HG03558 (cell line): ENCODE measurements around the gene ST6GALNAC3.

Source experiments
- ATAC-seq: cut with Tn5 transposase; IDR thresholded peaks from one replicate; pipeline ENCODE4 v1.9.1; 2021; ENCODE audit warnings: moderate number of reproducible peaks; ENCODE audit not compliant: unreplicated experiment; ENCODE audit errors: extremely low read depth

The ST6GALNAC3 gene

DNA sequence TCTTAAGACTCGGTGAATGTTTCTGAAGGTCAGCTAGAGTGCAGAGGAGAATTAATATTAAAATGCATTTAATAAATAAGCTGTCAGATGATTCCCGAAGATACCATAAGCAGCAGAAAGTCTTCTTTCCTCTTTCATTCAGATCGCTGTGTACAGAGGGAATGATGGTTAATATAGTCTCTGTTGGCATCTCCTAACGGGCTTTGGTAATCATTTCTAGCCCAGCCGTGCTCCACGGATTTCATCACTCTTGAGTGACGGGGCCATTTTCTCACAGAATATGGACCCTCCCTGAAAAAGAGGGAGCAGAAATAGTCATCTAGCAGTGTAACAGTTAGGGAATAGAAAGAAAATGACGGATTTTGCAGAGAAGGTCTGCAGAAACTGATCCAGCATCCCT is 103.1 kb downstream of the ST6GALNAC3 start:
- no peak for ATAC-seq

DNA sequence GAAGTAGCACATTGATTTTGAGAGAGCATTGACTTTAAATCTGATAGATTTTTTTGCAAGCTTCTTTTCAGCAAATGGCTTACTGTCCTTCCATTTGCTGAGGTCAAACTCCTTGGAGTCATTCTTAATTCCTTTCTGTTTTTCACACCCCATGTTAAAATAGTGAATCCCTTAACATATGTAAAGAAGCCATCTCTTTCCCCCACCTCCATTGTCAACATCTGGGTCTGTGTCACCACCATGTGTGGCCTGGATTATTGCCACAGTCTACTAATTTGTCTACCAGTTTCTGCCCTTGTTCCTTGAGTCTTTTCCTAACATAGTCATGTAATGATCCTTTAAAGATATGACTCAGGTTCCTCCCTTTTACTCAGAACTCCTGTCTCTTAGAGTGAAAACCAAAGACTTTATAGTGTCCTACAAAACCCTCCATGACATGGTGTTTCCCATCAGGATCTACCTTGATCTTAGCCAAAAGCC is 104.7 kb downstream of the ST6GALNAC3 start:
- ATAC-seq = no peak

DNA sequence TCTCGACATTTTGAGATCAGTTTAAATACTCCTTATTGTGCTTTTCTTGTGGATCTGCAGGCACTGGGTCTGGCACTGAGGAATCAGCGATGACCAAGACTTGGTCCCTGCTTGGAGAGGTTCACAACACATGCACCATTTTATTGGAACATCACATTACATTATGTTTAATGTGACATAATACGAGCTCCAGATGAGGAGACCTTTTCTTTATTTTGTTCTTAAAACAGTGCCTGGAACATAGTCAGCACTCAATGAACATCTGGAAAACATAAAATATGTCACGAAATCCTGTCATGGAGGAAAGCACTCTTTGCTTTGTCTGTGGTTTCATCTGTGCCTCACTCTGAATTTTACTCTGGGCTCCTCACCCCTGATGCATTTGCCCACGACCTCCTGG is 110.7 kb downstream of the ST6GALNAC3 start:
- no peak for ATAC-seq

DNA sequence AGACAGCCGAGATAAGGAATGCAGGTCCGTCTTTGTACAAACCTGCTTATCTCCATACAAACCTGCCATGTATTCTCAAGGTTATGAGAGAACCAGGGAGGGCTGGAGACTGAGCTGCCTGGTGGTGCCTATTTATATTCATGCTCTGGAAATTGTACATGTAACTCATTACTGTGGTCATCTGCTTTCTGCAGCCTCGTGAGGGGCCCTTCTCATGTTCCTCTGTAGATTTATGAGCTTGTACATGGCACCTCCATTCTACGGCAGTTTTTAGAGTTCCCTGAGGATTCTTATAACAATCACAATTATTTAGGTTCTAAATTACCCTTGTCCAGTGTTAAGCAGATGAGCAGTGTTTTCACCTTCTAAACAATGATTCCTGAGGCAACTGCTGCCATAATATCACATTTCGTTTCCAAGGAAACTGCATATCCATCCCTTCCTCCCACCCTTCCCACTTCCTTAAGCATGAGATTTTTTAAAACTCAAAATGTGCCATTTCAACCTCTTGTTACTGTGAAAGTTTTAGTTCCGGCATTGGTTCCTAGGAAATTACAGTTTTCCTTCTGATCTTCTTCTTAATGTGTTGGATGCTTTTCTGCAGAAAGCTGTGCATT is 112.1 kb downstream of the ST6GALNAC3 start:
- no peak for ATAC-seq

DNA sequence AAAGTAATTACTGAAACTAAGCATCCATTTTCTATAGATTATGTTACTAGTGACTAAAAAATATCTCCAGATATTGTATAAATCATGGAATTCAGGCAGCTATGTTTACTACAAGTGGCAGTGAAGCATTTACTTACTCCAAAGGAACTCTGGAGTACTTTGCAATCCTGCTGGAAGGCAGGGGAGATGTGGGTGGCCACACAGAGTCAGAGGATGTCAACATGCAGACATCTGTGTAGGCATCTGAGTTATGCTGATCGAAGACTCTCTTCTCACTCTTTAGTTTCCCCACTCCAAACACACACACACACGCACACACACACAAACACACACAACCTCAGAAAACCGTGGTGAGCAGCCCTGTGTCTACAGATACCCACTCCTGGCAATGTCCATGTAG is 112.9 kb downstream of the ST6GALNAC3 start:
- no peak for ATAC-seq

DNA sequence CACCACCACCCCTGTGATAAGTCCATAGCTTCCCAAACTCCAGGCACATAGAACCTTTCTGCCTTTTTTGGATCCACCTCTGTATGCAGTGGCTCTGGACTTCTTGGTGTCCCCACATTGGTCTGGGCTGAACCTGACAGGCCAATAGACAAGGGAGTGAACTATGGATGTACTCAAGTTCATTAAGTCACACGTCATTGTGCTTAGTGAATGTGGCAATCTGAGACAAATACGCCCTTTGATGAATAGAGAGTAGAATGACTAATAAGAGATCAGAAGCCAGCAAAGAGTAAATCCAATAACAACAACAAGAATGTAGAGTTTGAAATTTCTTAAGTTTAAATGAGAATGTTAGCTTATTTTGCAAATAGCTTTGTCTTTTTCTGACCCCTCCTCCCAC is 114.8 kb downstream of the ST6GALNAC3 start:
- no peak for ATAC-seq

DNA sequence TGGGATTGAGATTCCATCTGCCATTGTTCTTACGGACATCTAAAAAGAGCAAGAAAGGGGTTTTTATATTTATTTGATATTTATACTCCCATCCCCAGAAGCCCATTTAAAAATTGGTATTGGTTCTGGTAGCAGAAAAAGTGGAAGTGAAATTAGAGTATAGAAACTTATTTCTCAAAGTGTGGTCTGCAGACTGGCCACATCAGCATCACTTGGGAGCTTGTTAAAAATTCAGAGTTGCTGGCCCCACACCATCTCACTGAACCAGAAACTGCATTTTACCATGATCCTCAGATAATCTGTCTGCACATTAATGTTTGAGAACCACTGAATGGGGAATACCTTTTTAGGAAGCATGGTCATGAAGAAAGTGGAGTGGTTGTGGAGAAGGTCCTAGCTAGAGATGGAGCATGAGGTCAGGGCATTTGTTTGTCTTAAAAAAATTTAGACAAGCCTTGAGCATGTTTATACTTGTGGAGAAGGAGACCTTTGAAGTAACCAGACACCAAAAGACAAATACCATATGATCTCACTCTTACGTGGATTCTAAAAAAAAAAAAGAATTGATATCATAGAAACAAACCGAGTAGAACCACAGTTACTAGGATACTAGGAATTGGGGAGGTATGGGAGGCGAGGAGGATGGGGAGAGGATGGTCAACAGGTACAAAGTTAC is 116.3 kb downstream of the ST6GALNAC3 start:
- no peak for ATAC-seq

DNA sequence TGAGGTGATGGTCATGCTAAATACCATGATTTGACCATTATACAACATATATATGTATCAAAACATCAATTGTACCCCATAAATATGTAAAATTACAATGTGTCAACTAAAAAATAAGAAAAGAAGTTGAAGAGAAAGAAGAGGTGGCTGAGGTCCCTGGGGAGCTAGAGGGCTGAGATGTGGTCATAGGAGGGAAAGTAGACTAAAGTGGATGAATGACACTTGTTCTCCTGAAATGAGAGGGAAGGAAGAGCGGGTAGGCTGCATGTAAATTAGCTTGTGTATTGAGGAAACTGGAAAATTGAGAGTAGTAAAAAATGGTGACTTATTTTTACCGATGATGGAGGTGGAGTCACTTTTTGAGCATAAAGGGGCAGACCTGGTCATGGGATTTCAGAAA is 117.0 kb downstream of the ST6GALNAC3 start:
- peak; percentile 38 for ATAC-seq

DNA sequence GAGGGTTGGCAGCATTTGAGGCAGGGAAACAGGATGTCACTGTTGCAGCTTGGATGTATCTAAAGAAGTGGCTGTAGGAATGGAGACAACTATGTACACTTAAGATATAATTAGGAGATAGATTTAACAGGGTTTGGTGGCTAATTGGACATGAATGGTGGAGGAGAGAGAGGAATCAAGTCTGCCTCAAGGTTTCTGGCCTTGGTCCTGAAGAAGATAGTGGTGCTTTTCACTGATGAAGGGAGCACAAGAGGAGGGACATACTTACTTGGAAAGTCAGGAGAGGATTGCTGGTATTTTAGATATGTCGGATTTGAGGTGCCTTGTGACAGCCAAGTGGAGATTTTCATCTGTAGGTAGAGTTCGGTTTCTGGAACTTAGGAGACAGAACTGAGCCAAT is 123.9 kb downstream of the ST6GALNAC3 start:
- ATAC-seq = no peak

DNA sequence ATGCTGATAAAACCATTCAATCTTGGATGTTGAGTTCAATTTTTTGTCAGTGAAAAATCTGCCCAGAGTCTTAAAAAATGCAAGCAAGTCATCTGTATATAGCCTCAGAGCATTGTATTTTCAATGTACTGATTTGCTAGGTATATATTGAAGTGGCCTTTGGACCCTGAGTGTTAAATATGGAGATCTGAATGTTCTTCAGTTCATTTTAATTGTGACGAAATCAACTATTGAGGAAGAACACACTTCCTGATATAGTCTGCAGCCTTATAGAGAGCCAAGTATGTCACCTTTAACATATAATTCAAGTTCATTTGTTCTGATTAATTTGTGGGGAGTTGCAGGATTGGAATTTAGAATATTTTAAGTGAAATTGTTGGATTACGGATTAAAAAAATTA is 128.1 kb downstream of the ST6GALNAC3 start:
- no peak for ATAC-seq

DNA sequence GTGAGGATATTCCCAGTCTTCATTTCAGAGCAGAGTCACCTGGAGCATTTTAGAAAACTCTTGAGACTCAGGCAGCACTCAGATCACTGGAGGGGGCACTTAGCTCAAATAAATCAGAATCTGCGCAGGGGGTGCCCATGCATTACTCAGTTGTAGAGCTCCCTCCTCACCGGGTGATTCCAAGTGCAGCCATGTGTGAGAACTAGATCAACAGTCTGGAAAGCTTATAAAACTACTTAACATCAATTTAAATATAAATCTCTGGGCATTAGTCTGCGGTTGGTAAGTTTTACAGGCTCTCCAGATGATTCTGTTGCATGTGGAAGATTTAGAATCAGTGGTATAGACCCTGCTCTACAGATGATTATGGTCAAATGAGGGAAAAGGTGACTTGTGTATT is 128.6 kb downstream of the ST6GALNAC3 start:
- no peak for ATAC-seq

DNA sequence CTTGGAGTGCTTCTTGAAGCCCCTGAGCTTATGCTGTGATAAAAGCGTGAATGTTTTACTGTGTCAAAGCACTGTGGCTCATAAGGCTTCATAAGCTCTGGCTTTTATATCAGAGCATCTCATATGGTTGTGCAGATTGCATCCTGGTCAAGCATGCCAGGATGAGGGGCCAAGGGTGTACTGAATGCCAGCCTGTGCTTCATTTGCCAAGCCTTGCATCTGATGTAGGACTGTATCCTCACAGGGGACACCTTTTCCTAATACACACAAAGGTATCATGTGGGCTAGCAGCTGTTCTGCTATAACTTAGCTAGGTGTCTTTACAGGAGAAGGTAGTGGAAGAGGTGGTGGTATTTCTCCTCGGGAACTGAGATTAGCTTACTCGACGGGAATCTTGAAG is 134.7 kb downstream of the ST6GALNAC3 start:
- ATAC-seq = no peak

DNA sequence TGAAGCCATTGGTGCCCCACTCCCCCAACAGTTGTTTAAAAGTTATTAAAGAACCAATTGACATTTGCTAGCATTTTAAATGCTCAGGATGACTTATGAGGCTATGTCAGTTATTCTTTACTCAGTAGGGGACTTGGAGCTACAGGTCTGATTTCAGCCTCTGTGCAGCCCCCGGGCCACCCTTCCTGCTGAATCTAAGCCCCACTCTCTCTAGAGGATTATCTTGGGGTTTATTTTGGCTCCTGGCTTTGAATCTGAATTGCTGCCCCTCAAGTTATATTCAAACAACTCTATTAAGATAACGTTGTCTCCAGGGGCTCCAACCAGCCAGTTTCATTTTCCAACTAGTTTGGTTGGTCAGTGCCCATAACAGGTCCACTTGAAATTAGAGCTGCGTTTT is 135.1 kb downstream of the ST6GALNAC3 start:
- ATAC-seq = no peak

DNA sequence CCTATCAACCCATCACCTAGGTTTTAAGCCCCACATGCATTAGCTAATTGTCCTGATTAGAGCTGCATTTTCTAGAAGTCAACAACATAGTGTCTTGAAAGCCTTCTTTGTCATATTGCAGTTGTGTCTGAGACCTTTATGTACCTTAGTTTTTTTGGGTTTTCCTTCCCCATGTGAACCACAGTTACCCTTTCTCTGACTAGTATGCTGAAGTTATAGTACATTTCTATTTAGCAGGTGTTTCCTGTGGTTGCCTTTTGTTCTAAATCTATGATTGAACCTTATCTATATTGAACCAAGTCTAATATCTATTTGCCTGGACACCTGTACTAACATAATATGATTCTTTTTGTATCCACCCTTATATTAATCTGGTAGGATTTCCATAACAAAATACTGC is 135.6 kb downstream of the ST6GALNAC3 start:
- no peak for ATAC-seq

DNA sequence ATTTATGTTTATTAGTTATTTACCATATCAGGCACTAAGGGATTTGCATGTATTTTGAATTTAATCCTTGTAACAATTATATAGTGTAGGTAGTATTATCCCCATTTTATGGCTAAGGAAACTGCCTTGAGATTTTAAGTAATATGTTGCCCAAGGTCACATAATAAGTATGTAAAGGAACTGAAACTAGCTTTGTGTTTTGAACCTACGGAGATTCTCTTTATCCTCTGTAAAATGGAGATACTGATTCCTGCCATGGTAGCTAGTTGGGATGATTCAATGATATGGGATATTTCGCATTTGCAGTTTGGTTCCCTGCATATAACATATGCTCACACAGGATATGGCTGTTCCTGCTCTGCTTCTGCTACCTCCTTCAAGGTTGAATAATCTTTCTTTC is 144.3 kb downstream of the ST6GALNAC3 start:
- ATAC-seq = no peak

DNA sequence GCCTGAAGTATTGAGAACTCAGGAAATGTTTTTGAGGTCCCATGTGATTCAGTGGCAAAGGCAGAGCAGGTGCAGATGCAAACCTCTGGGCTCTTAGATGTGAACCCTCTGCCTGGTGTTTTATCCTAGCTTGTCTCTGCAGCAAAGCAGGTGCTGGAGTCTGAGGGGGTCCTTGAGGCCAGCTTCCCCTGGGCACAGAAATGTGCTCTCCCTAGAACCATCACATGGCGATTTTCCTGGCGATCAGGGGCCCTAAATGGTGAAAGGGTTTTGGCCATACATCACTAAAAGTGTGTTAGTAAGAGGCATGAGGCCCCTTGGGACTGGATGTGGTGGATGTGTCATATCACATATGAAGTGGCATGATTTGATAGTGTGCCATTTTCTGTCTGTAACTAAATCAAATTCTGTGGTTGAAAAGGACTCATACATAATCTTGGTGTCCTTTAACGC is 144.8 kb downstream of the ST6GALNAC3 start:
- ATAC-seq = no peak

DNA sequence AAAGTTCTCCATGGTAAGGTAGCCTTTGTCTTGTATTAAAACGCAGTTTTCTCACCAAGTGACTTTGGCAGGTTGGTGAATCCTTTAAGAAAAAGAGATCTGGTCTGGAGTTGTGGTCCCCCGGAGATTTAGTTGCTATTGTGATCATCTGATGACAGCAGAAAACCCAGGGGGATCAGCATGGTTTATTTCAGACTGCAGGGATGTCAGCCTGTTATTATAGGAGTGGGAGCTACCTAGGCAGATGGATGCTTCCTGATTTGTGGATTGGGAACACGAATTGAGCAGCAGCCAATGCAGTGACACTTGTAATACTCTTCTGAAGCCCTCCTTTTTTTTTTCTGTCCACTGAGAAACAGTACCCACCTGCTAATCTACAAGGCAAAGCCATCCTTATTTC is 150.2 kb downstream of the ST6GALNAC3 start:
- no peak for ATAC-seq

DNA sequence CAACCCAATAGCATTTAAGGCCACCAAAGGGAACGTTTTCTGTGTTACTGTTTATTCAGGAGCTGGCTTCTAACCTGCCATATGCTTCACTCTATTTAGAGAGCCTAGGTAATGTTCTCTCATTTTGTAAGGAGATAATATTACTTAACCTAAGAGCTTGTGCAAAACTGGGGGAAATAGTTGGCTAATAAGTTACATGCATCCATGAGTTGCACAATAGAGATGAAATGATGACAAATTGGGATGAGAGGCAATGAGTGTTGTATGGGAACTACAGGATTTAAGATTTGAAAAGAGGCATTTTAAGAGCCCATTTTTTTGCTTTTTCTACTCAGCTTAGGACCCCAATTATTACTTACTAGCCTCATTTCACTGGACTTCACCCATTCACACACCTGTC is 151.0 kb downstream of the ST6GALNAC3 start:
- no peak for ATAC-seq

DNA sequence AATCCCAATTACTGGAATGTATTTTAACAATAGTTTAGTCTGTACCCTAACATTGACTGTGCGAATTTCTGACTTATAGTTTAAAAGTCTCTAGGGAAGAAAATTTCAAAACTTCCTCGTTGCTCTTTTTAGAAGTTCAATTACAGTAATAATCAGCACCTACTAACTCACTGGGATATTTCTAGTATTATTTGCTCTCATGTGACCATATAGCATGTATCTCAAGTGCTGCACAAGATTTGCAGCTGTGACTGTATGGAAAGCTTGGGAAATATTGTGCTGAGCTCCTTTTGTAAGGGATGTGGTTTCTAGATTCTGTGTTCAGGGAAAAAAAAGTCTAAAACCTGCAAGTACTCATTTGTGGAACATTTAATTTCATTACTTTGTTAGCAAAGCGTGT is 153.1 kb downstream of the ST6GALNAC3 start:
- ATAC-seq = no peak

DNA sequence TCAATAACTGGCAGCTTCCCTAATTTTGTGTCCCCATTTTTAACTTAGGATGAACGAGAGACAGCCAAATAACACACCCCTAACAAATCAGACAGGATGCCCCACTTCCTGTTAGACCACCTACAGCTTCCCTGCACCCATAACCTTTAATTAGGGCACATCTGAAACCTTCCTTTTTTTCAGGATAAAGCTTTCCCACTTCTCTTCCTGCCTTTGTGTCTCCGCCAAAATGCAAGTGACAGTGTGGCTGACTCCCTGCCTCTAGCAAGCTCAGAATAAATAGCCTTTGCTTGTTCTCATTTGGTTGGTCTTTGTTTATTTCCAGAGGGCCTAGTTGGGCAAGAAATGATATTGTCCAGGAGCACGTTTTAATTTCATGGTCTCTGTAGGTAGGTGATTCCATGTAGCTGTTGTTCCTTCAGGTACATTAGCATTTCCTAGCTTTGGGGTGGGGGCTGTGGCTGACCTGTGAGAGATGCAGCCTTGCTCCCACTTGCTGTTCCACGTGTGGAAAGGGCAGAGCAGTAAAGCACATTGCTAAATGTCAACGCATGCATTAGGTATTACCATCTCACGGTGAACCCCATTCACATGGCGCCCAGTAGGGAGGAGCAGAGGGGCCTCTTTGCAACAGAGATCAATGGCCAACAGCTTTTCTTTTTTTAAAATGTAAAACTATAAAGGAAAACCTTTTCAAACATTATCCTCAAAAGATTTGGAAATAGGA is 154.9 kb downstream of the ST6GALNAC3 start:
- no peak for ATAC-seq

DNA sequence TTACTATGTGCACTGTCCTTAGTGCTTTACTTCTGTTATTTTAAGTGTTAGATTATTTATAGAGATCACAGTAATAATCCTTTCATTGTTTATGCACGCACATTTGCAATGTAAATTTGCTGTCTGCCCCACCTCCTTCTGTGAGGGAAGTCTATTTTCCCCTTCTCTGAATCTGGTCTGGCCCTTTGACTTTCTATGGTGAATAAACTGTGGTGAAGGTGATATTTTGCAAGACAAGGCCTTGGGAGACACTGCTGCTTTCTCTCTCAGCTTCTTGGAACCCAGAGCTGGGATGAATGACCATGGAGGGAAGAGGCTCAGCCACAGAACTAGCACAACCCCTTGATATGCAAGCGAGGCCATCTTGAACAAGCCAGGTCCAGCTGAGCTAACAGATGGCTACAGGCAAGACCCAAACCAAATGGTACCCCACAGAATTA is 156.3 kb downstream of the ST6GALNAC3 start:
- ATAC-seq = no peak
